HG02885 (cell line): ENCODE measurements around the gene ZNF655.

Experiments used
- ATAC-seq: cut with Tn5 transposase; IDR thresholded peaks from one replicate; pipeline ENCODE4 v1.9.1; 2021; ENCODE audit warnings: mild to moderate bottlenecking; ENCODE audit not compliant: unreplicated experiment, poor library complexity

ZNF655 gene

GRCh38 chr7:99601656-99602310 lies 43.3 kb downstream of the ZNF655 start:
- no peak for ATAC-seq

GRCh38 chr7:99605527-99605926 lies 47.1 kb downstream of the ZNF655 start:
- ATAC-seq: no peak

GRCh38 chr7:99606531-99606930 lies 48.1 kb downstream of the ZNF655 start:
- ATAC-seq: no peak

- ATAC-seq: no peak
These were observed 49.1 kb downstream of the ZNF655 start for GRCh38 chr7:99607548-99607947.

GRCh38 chr7:99614495-99614894 lies 56.1 kb downstream of the ZNF655 start:
- no peak for ATAC-seq

- ATAC-seq: no peak
These were observed 57.5 kb downstream of the ZNF655 start for GRCh38 chr7:99615989-99616358.

- peak; percentile 93 for ATAC-seq
These were observed 58.1 kb downstream of the ZNF655 start, which contains the start of gene ZSCAN25 for GRCh38 chr7:99616359-99617191. ZSCAN25 (plus strand) TSS chr7:99616946; CDS start chr7:99619607, 2,661 bp downstream.

GRCh38 chr7:99617192-99617781 lies 58.8 kb downstream of the ZNF655 start:
- ATAC-seq: peak; percentile 39

GRCh38 chr7:99618726-99619125 lies 60.3 kb downstream of the ZNF655 start:
- no peak for ATAC-seq

- ATAC-seq: no peak
These were observed 61.2 kb downstream of the ZNF655 start for GRCh38 chr7:99619571-99620130.

- no peak for ATAC-seq
These were observed 62.8 kb downstream of the ZNF655 start for GRCh38 chr7:99621271-99621670.

GRCh38 chr7:99622596-99622995 lies 64.2 kb downstream of the ZNF655 start:
- ATAC-seq: no peak

- ATAC-seq: no peak
These were observed 64.8 kb downstream of the ZNF655 start for GRCh38 chr7:99623091-99623693.

GRCh38 chr7:99623702-99624447 lies 65.4 kb downstream of the ZNF655 start:
- no peak for ATAC-seq

- no peak for ATAC-seq
These were observed 66.0 kb downstream of the ZNF655 start for GRCh38 chr7:99624484-99624883.

GRCh38 chr7:99625321-99625720 lies 66.9 kb downstream of the ZNF655 start:
- ATAC-seq: no peak

GRCh38 chr7:99625961-99626360 lies 67.5 kb downstream of the ZNF655 start:
- ATAC-seq: no peak
